Subcutaneous preadipocyte (primary cell): ENCODE results near the gene PSORS1C2. TPM values are rescaled to one million over a fixed set of nuclear protein-coding genes. Genes with fewer than 3 reads are reported as not detected.

Experiments
- small RNA-seq: library from RNA; depleted of rRNA; stranded (forward); fragments of <200 nt; gene quantifications from one replicate; pipeline ENCODE3, GENCODE V24; 2012
- total RNA-seq: library from RNA; depleted of rRNA; stranded (reverse); fragments of >200 nt; gene quantifications from 2 replicates; pipeline ENCODE4 v1.2.3, GENCODE V29; 2012

PSORS1C2 gene
- total RNA-seq: not detected in 2 replicates

GRCh38 chr6:31138982-31139381, at the start of gene PSORS1C2:
PSORS1C2 (minus strand) TSS chr6:31139066; CDS start chr6:31139026, 40 bp downstream.

GRCh38 chr6:31170600-31170881, 31.7 kb upstream of the PSORS1C2 start, which contains the start of gene POU5F1:
POU5F1 (minus strand) TSS chr6:31170682; CDS start chr6:31170620, 62 bp downstream.

GRCh38 chr6:31158140-31158862, 19.4 kb upstream of the PSORS1C2 start, which contains the start of gene TCF19:
TCF19 (plus strand) TSS chr6:31158589; CDS start chr6:31159470, 881 bp downstream.

GRCh38 chr6:31157513-31158139, 18.8 kb upstream of the PSORS1C2 start, which contains the start of gene CCHCR1:
CCHCR1 (minus strand) TSS chr6:31157802; CDS start chr6:31157600, 202 bp downstream.

GRCh38 chr6:31120151-31120915, 18.5 kb downstream of the PSORS1C2 start, which contains the start of gene CDSN:
CDSN (minus strand) TSS chr6:31120446; CDS start chr6:31120419, 27 bp downstream.

GRCh38 chr6:31114541-31114878, 24.4 kb downstream of the PSORS1C2 start, which contains the start of gene PSORS1C1:
PSORS1C1 (plus strand) TSS chr6:31114800; CDS start chr6:31129633, 14,833 bp downstream.

GRCh38 chr6:31112478-31112877, 26.4 kb downstream of the PSORS1C2 start, which contains the start of gene C6orf15:
C6orf15 (minus strand) TSS chr6:31112575; CDS start chr6:31112555, 20 bp downstream.

Small RNA genes within 50 kb of the gene (small RNA-seq; reads per million reads assigned to genes)
- gene POLR2LP1: not detected

Other genes starting within 250 kb of the PSORS1C2 start
- 8.1 and 11.3 TPM in 2 replicates for gene GTF2H4, start 230.9 kb downstream of the PSORS1C2 start, total RNA-seq
- 10.7 and 18.4 TPM in 2 replicates for gene VARS2, start 224.8 kb downstream of the PSORS1C2 start, total RNA-seq
- not detected in 2 replicates for gene SFTA2, start 206.9 kb downstream of the PSORS1C2 start, total RNA-seq
- gene MUCL3, start 198.1 kb downstream of the PSORS1C2 start, total RNA-seq: not detected in 2 replicates
- gene MUC21, start 155.3 kb downstream of the PSORS1C2 start, total RNA-seq: not detected in 2 replicates
- not detected in 2 replicates for gene MUC22, start 128.6 kb downstream of the PSORS1C2 start, total RNA-seq
- not detected in 2 replicates for gene C6orf15, start 26.5 kb downstream of the PSORS1C2 start, total RNA-seq
- gene PSORS1C1, start 24.3 kb downstream of the PSORS1C2 start, total RNA-seq: 0.37 and 0.39 TPM in 2 replicates
- not detected in 2 replicates for gene CDSN, start 18.6 kb downstream of the PSORS1C2 start, total RNA-seq
- gene CCHCR1, start 18.7 kb upstream of the PSORS1C2 start, total RNA-seq: 11.4 and 18.0 TPM in 2 replicates
- gene TCF19, start 19.5 kb upstream of the PSORS1C2 start, total RNA-seq: 13.6 and 25.2 TPM in 2 replicates
- 0.59 TPM in 1 of 2 replicates, not detected in the other for gene POU5F1, start 31.6 kb upstream of the PSORS1C2 start, total RNA-seq
- gene HLA-C, start 133.0 kb upstream of the PSORS1C2 start, total RNA-seq: 73.9 and 109 TPM in 2 replicates
- 103 and 228 TPM in 2 replicates for gene HLA-B, start 218.1 kb upstream of the PSORS1C2 start, total RNA-seq